ENCODE results near the gene IL1RAPL2.

IL1RAPL2 gene

DNA sequence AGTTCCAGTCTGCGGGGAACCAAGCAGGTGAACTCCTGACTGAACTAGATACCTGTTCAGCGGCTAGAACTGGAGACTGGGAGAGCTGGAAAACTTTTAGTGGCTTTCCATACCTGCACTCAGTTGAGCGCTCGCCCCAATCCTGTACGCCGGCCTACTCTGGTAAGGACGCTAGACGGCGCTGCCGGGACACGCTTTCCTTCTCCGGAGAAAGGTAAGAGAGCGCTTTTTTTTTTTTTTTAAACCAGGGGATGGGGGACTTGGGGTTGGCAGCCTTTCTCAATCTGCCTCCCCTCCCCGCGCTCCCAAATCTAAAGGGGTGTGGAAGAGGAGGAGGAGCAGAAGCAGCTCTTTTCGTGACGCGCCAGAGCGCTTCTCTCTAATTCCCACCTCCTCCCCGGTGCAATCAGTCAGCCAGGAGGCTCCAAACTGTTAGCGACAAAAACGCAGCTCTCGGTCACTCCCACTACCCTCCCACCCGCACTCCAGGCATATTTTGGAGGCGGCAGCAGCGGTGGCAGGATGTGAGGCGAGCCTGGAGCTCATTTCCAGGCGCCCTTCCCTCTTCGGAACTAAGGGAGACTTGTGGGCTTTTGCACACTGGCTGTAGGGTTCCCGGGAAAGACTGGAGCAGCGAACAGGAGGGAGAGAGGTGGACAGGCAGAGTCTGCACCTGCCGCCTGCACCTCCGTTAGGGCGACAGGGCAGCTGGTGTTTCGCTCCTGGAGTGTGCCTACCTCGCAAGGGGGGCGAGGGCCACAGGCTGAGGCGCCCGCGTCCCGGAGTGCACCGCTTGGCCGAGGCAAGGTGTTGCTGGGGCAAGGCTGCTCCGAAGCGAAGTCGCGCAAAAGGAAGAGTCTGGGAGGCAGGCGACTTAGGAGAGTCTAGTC is at the start of gene IL1RAPL2:
Gene IL1RAPL2, plus strand, starts transcription at position 409 of the 890 bp plus-strand sequence.
- no peaks in the 10 kb centered on the region; the same call in 1 of the 2 replicates for H3K9me3 ChIP-seq (ENCODE audit: control insufficient read depth, insufficient read depth, low read depth, low read length)
- peak within 1 kb of the TSS; percentile 36 for H3K4me3 ChIP-seq (ENCODE audit: low read depth, low read length)
- no peaks in the 10 kb centered on the region for H3K4me1 ChIP-seq (ENCODE audit: control insufficient read depth, insufficient read depth, low read length)
- CTCF ChIA-PET = interaction anchor here (0.6 to 2.7 kb wide), 13 partner anchors 9 to 356 kb away, joined by 3 to 23 read pairs (median 4); no protein-coding TSS in a partner anchor
- no peaks in the 10 kb centered on the region for H3K36me3 ChIP-seq (ENCODE audit: control insufficient read depth in 2 of 2, insufficient read depth in 1 of 2, low read length in 2 of 2)
- POLR2A ChIA-PET = no interaction called here
- no peak within 1 kb of the TSS for H3K27ac ChIP-seq (ENCODE audit: extremely low read depth, low read depth, low read length)
- peak; percentile 48 for TF ChIP-seq ZNF654 (tag by site-specific recombination; IDR thresholded peaks at IDR 0.05; ENCODE audit: low read depth)
- no peak for TF ChIP-seq ZNF777 (tag by site-specific recombination; IDR thresholded peaks at IDR 0.05; ENCODE audit: borderline replicate concordance)

DNA sequence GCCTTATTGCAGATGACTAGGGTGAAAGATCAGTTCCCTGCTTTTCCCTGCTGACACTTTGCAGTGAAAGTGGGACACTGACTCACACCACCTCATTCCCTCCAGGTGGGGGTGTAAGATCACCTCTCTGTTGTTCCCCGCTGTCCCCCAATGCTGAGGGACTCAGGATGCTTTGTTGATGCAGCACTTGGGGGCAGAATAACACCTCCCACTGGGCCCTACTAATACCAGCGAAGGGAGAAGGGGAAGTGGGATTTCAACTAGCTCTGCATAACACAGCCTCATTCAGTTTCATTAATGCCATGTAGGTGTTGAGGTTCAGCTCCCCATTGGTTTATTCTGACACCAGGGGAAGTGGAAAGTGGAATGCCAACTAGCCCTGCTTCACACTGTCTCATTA is 43.6 kb upstream of the IL1RAPL2 start:
- H3K4me1 ChIP-seq (ENCODE audit: control insufficient read depth, insufficient read depth, low read length) = no peaks in the 10 kb centered on the region
- ChIA-PET POLR2A (no interaction called here), CTCF (no interaction called here)
- no peak overlapping the region for H3K4me3 ChIP-seq (ENCODE audit: low read depth, low read length)
- TF ChIP-seq, protein P1, sequence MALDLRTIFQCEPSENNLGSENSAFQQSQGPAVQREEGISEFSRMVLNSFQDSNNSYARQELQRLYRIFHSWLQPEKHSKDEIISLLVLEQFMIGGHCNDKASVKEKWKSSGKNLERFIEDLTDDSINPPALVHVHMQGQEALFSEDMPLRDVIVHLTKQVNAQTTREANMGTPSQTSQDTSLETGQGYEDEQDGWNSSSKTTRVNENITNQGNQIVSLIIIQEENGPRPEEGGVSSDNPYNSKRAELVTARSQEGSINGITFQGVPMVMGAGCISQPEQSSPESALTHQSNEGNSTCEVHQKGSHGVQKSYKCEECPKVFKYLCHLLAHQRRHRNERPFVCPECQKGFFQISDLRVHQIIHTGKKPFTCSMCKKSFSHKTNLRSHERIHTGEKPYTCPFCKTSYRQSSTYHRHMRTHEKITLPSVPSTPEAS (tag by site-specific recombination; IDR thresholded peaks at IDR 0.05) = no peak
- TF ChIP-seq ZIC2 (tag by site-specific recombination; IDR thresholded peaks at IDR 0.05) = no peak
- no peak for TF ChIP-seq ZNF169 (tag by site-specific recombination; IDR thresholded peaks at IDR 0.05)
- TF ChIP-seq ZFP37 (tag by site-specific recombination; IDR thresholded peaks at IDR 0.05) = no peak
- TF ChIP-seq, protein P2, sequence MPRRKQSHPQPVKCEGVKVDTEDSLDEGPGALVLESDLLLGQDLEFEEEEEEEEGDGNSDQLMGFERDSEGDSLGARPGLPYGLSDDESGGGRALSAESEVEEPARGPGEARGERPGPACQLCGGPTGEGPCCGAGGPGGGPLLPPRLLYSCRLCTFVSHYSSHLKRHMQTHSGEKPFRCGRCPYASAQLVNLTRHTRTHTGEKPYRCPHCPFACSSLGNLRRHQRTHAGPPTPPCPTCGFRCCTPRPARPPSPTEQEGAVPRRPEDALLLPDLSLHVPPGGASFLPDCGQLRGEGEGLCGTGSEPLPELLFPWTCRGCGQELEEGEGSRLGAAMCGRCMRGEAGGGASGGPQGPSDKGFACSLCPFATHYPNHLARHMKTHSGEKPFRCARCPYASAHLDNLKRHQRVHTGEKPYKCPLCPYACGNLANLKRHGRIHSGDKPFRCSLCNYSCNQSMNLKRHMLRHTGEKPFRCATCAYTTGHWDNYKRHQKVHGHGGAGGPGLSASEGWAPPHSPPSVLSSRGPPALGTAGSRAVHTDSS (tag by site-specific recombination; IDR thresholded peaks at IDR 0.05) = no peak
- TF ChIP-seq ZFHX2 (tag by site-specific recombination; conservative IDR thresholded peaks at IDR 0.05) = no peak
- TF ChIP-seq, protein P3, sequence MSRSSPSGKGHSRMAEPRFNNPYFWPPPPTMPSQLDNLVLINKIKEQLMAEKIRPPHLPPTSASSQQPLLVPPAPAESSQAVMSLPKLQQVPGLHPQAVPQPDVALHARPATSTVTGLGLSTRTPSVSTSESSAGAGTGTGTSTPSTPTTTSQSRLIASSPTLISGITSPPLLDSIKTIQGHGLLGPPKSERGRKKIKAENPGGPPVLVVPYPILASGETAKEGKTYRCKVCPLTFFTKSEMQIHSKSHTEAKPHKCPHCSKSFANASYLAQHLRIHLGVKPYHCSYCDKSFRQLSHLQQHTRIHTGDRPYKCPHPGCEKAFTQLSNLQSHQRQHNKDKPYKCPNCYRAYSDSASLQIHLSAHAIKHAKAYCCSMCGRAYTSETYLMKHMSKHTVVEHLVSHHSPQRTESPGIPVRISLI (tag by site-specific recombination; IDR thresholded peaks at IDR 0.05) = no peak
- TF ChIP-seq, protein P4, sequence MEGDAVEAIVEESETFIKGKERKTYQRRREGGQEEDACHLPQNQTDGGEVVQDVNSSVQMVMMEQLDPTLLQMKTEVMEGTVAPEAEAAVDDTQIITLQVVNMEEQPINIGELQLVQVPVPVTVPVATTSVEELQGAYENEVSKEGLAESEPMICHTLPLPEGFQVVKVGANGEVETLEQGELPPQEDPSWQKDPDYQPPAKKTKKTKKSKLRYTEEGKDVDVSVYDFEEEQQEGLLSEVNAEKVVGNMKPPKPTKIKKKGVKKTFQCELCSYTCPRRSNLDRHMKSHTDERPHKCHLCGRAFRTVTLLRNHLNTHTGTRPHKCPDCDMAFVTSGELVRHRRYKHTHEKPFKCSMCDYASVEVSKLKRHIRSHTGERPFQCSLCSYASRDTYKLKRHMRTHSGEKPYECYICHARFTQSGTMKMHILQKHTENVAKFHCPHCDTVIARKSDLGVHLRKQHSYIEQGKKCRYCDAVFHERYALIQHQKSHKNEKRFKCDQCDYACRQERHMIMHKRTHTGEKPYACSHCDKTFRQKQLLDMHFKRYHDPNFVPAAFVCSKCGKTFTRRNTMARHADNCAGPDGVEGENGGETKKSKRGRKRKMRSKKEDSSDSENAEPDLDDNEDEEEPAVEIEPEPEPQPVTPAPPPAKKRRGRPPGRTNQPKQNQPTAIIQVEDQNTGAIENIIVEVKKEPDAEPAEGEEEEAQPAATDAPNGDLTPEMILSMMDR (tag by site-specific recombination; IDR thresholded peaks at IDR 0.05) = no peak
- TF ChIP-seq ZNF777 (tag by site-specific recombination; IDR thresholded peaks at IDR 0.05; ENCODE audit: borderline replicate concordance) = no peak
- TF ChIP-seq SCRT1 (tag by site-specific recombination; IDR thresholded peaks at IDR 0.05; ENCODE audit: borderline replicate concordance) = no peak
- no peak for TF ChIP-seq ZNF366 (tag by site-specific recombination; conservative IDR thresholded peaks at IDR 0.05)
- TF ChIP-seq ZNF350 (tag by site-specific recombination; IDR thresholded peaks at IDR 0.05) = no peak
- TF ChIP-seq, protein P5, sequence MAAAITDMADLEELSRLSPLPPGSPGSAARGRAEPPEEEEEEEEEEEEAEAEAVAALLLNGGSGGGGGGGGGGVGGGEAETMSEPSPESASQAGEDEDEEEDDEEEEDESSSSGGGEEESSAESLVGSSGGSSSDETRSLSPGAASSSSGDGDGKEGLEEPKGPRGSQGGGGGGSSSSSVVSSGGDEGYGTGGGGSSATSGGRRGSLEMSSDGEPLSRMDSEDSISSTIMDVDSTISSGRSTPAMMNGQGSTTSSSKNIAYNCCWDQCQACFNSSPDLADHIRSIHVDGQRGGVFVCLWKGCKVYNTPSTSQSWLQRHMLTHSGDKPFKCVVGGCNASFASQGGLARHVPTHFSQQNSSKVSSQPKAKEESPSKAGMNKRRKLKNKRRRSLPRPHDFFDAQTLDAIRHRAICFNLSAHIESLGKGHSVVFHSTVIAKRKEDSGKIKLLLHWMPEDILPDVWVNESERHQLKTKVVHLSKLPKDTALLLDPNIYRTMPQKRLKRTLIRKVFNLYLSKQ (tag by site-specific recombination; IDR thresholded peaks at IDR 0.05; ENCODE audit: borderline replicate concordance) = no peak
- no peak for TF ChIP-seq BCL11B (tag by site-specific recombination; IDR thresholded peaks at IDR 0.05; ENCODE audit: low read depth)
- no peak for TF ChIP-seq ZNF660 (tag by site-specific recombination; IDR thresholded peaks at IDR 0.05)
- no peaks in the 10 kb centered on the region for H3K36me3 ChIP-seq (ENCODE audit: control insufficient read depth in 2 of 2, insufficient read depth in 1 of 2, low read length in 2 of 2)
- no peak overlapping the region for H3K27ac ChIP-seq (ENCODE audit: extremely low read depth, low read depth, low read length)
- H3K9me3 ChIP-seq (ENCODE audit: control insufficient read depth, insufficient read depth, low read depth, low read length) = no peaks in the 10 kb centered on the region

Measured in HEK293 (cell line).